NCI-H1417 (cell line): ENCODE data around the gene INTS6.

Experiments used
- DNase-seq, 3 experiments: peaks; one replicate each; lab custom pipeline; 2025; lab: John Stamatoyannopoulos, UW

INTS6 gene

GRCh38 chr13:51452361-51453206, at the start of gene INTS6:
Gene INTS6, minus strand, starts transcription at chr13:51453036. Its CDS starts 511 bp downstream, at chr13:51452525.
- DNase-seq, result peak; percentile 90 to 100 (median 98)

- no peak for DNase-seq
Observed at GRCh38 chr13:51502153-51502651, 49.4 kb upstream of the INTS6 start.

GRCh38 chr13:51501592-51502152, 48.8 kb upstream of the INTS6 start:
- DNase-seq, result no peak

- DNase-seq, result no peak
Observed at GRCh38 chr13:51501096-51501495, 48.3 kb upstream of the INTS6 start.

- DNase-seq, result no peak
Observed at GRCh38 chr13:51500687-51501086, 47.9 kb upstream of the INTS6 start.

GRCh38 chr13:51499841-51500240, 47.0 kb upstream of the INTS6 start:
- no peak for DNase-seq

GRCh38 chr13:51495316-51495715, 42.5 kb upstream of the INTS6 start:
- DNase-seq, result no peak

GRCh38 chr13:51494156-51494555, 41.3 kb upstream of the INTS6 start:
- no peak for DNase-seq

- DNase-seq, result no peak
Observed at GRCh38 chr13:51488212-51488611, 35.4 kb upstream of the INTS6 start.

- DNase-seq, result no peak
Observed at GRCh38 chr13:51481656-51482055, 28.8 kb upstream of the INTS6 start.

- DNase-seq, result no peak
Observed at GRCh38 chr13:51479199-51479523, 26.3 kb upstream of the INTS6 start.

- DNase-seq, result no peak
Observed at GRCh38 chr13:51478418-51479198, 25.8 kb upstream of the INTS6 start.

- DNase-seq, result no peak
Observed at GRCh38 chr13:51477653-51478324, 25.0 kb upstream of the INTS6 start.

GRCh38 chr13:51477149-51477548, 24.3 kb upstream of the INTS6 start:
- no peak for DNase-seq

GRCh38 chr13:51475727-51476501, 23.1 kb upstream of the INTS6 start:
- DNase-seq, result no peak

GRCh38 chr13:51469790-51470189, 17.0 kb upstream of the INTS6 start:
- no peak for DNase-seq

GRCh38 chr13:51467730-51468129, 14.9 kb upstream of the INTS6 start:
- DNase-seq, result no peak

GRCh38 chr13:51465124-51465523, 12.3 kb upstream of the INTS6 start:
- DNase-seq, result no peak

- no peak for DNase-seq
Observed at GRCh38 chr13:51457086-51457815, 4.4 kb upstream of the INTS6 start.

GRCh38 chr13:51456510-51456909, 3.7 kb upstream of the INTS6 start:
- no peak for DNase-seq

GRCh38 chr13:51455532-51455931, 2.7 kb upstream of the INTS6 start:
- no peak for DNase-seq
